ENCODE measurements around the gene COL13A1.

COL13A1 gene

DNA sequence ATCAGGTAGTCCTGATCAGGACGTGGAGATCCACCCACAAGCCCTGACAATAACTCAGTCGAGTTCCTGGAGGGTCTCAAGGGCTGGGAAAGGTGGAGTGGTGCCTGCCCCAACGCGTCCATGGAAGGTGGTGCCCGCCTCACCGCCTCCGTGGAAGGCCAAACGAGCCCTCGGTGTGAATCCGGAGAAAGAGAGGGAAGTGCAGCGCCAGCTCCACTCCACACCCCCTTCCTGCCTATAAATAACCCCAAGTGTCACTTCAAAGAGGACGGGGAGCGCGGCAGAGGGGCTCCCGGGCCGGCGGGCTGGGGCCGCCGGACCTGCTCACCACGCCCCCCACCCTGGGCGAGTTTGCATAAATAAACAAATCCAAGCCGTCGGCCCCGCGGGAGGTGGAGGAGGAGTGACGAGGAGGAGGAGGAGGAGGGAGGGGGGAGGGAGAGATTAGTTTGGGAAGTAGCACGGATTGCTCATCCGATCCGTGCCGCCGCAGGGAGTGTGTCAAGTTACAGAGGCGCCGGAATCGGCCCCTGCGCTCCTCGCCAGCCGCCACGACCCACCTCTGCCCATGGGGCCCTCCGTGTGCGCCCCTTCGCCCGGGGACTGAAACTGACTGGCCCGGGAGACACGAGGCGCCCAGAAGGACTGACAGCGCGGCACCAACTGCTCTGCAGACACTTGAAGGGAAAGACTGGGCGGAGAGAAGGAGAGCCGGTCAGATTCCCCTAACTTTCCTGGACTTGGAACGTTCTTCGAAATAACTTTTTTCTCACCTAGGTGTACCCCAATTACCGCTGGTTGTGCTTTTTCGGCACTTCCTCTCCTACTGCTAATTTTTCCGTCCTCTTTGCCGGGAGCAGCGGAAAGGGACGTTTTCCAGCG lies at the start of gene COL13A1:
Gene COL13A1 (plus strand): TSS at position 473 of the 882 bp plus-strand sequence. CDS start 518 bp downstream, outside the sequence.
- DNase-seq: no peak

DNA sequence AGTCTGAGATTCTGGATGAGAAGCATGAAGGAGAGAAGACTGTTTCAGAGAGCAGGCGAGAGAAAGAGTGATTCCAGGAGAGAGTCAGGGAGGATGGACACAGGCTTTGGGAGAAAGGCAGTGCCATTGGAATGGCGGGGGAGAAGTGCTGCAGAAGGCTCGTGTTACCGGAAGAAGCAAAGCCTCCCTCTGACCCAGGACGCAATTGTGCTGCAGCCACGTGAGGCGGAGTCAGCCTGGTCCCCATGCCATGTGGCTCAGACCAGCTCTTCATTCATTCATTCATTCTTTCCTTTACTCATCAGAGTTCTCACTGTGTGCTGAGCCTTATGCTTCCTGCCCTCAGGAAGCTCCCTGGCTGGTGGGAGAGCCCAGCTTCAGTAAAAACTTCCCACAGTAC lies 49.2 kb upstream of the COL13A1 start:
- DNase-seq: no peak

DNA sequence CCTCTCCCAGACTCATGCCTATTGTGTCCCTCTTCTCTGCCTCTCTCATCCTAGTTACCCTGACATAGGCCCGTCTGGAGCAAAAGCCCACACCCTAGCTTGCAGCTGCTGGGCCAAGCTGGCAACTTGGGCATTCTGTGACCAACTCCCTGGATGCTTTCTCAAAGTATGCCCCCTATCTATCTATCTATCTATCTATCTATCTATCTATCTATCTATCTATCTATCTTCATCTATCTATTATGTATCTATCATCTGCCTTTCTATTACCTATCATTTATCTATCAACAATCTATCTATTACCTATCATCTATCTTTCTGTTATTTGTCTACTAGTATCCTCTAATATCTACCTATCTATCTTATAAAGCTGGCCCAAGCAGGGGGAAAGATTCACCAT lies 45.4 kb upstream of the COL13A1 start:
- no peak for DNase-seq

DNA sequence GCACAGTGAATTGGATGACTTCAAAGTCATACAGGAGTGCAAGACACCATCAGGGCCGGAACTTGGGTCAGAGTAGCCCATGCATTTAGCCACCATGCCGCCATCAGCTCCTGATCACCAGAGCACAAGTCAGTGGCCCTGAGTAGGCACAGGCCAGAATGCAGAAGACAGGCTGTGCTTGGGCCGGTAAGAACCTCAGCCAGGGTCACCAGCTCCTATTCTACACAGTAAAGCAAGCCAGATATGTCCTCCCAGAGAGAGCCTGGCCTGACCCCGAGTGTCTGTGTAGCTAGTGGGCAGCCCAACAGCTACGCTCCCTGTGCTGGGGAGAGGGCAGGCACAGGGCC lies 44.5 kb upstream of the COL13A1 start:
- no peak for DNase-seq

DNA sequence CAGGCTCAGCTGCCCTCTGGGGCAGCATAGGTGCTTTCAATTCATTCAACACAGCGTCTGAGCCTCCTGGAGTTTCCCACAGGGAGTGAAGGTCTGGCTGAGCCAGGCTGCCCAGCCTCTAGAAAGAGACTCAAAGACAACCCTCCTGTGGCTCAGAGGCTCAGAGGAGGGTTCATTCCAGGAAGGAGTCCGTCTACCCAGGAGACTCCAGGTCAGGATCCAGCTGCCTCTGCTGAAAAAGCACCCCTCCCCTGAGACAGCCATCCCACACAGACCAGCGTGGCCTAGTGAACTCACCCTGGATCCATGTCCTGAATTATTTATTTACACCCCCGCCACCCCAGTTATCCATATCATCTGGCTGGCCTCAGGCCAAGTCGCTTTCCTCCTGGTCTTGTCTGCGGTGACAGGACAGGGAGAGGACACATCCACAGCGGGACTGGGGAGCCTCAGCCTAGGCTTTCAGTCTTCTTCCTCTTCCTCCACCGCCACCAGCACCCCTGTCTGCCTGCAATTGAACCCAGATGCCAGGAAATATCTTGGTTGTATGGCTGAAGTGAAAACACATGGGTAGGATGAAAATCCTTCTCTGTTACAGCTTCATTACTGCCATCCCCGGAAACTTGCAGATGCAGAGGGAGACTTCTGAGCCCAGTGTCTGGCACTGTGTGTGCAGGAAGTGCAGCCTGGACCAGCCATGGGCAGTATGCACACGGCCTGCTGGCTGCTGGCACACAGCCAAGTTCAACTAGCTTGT lies 44.0 kb upstream of the COL13A1 start:
- peak; percentile 47 for DNase-seq

DNA sequence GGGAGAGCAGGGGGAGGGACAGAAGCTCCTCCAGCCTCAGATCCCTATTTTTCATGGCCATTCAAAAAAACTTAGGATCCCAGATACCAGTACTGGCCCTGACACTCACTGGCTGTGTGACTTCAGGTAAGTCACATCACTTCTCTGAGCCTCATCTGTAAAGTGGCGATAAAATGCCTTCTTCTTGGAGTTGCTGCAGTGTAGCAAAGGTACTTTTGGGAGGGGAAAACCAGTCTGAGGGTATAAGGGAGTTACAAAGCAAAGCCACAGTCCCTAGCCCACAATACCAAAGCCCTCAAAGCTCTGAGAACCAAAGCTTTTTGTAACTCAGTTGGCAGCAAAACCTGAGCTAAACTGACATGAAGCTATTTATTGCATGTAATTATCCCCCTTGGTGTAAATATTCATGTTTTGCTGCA lies 43.4 kb upstream of the COL13A1 start:
- no peak for DNase-seq

DNA sequence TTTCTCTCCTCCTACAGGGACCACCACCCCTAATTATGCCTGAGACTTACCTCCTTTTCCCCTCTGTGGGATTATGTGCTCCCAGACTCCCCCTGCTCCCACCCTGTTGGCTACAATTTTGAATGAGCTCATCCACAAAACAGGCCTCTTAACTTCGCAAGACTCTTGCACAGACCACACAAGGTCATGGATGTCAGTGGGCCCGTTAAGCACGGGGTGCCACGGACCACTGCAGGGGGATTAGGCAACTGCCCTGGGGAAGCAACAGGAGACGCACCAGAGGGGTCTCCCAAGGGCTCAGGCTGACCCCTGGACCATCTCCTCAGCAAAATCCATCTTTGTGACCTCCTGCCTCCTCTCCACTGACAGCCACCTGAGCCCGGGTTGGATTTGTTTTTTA lies 42.1 kb upstream of the COL13A1 start:
- DNase-seq: no peak

DNA sequence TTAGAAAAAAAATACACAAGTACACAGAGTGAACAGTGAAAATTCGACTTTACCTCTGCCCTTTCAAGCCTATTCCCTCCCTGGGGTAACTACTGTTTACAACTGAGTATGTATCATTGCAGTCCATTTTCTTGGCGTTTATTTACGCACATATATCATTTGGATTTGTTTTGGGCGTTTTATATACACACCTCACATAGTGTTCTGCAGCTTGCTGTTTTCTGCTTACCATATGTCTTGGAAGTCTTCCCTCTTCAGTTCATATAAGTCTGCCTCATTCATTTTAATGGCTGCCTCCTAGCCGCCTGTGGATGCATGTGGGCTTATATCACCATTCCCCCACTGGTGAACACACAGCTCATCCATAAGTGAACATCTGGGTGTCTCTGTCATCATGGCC lies 41.6 kb upstream of the COL13A1 start:
- DNase-seq: no peak

DNA sequence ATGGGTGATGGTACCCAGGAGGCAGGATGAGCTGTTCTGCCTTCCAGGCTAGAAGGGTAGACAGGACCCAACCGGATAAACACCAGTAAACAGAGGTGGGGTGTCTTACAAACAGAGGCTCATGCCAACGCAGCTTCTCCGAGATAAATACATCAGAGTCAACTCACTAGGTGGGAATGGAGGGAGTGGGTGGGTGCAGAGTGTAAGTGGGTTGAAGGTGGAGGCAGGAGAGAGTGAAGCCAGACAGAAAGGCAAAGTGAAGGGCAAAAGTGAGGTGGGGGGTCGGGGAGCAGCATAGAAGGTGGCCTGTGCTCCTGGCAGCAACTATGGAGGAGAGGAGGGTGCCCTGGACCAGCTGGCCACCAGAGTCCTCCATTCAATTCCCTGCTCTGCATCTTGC lies 40.4 kb upstream of the COL13A1 start:
- no peak for DNase-seq

DNA sequence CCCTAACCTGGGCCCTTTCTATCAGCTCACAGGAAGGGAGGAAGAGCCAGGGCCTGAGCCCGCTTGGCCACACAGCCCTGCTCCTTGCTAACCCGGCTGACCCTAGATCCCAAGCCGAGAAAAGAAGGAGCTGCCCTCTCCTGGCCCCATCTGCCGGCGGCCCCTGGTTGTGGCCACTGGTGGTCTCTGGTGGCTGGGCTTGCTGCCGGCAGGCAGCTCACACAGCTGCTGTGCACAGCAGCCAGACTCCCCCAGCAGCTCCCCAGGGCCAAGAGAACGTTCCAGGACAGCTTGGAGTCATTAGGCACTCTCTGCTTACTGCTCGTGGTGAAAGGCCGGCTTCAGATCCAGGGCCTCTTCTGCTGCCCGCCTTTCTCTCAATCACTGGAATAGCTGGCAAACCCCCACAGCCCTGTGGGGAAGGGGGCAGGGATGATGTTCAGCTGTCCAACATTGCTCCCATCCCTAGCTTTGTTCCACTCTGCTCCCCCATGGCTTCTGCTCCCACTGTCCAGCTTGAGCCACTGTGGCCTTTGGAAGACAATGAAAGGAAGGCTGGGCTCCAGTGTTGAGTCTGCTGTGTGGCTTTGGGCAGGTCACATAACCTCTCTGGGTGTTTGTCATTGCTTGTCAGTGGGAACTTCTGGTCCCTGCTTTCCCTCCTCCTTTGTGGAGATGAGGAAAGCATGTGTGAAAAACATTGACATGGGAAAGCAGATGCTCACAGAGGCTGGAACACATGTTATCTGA lies 35.4 kb upstream of the COL13A1 start:
- DNase-seq: no peak

DNA sequence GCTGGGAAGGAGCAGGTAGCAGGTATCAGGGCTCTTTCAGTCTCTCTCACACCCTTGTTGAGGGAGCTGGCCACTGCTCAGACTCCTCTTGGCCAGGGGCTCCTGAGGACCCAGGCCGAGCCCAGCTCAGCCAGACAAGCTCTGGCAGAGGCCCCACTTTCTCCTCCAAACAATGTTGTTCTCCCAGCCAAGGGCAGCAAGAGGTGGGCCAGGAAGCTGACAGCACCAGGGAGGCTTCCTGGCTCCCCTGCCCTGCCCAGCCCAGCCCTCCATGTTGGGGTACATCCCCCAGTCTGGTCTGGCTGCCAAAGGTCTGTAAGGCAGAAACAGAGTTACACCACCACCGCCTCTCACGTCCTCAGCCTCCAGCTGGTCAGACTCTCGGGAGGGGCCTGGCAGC lies 33.9 kb upstream of the COL13A1 start:
- no peak for DNase-seq

DNA sequence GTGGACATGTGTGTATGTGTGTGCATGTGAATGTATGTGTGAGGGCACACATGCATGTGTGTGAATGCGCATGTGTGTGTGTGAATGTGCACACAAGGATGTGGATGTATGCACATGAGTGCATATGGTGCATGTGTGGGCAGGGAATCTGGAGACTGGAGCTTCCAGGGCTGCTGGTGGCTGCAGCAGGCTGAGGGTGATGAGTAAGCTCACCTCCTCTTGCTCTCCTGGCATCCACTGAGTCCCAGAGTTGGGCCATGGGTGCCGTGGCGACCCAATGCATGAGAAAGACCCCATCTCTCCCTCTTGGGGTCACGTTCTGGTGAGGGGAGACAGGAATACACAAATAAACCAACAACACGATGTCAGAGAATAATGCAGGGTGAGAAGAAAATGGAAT lies 33.3 kb upstream of the COL13A1 start:
- no peak for DNase-seq

DNA sequence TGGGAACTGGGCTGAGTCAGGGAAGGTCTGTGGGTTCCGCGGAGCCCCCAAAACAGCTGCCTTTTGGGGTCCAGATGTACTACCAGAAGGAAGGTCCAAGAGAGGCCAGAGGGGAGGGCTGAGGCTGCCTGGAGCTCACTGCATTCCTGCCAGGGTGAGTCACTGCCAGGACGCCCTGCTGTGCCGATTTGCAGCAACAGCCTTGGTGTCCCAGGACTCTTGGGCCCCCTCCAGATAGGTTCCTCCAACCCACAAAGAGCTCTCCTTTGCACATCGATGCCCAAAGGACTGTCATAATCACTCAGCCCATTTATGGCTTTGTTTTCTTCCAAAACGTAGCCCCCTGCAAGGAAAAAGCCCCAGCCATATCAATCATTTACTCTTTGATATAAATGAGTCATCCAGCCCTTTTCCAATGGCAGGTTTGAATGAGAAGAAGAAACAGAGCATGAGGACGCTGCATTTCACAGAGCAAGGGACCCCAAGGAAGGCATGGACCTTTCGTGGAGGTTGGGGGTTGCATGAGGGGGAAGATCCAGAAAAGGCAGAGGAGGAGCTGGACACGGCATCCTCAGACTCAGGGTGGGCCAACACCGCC lies 32.2 kb upstream of the COL13A1 start:
- no peak for DNase-seq

DNA sequence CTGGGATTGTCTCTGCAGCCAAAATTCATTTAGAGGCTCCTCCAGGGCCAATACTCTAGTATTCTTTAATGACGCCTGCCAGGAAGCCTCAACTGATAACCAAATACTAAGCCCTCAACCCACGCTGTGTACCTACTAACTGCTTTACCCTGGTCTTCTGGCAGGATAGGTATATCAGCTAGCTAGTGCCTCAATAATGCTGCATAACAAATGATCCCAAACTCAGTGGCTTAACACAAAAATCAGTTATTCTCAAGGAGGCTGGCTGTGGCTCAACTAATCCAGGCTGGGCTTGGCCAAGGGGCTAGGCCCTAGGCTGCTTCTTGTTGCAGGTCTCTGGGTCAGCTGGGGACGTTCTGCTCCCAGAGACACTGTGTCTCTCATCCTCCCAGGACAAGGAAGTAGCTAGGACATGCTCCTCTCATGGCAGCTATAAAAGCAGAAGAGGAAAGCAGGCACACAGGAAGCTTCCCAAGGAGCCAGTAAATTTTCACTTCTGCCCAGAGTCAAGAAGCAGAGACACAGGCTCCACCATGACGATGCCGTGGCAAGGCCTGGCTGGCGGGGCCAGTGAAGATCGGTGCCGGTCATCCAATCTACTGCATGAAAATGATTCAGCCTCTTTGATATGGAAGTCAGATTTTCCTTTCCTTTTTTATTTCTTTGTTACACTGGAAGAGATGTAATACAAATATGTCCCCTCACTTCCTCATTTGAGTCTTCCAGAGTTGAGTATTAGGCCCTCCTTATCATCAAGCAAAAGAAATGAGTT lies 28.6 kb upstream of the COL13A1 start:
- no peak for DNase-seq

DNA sequence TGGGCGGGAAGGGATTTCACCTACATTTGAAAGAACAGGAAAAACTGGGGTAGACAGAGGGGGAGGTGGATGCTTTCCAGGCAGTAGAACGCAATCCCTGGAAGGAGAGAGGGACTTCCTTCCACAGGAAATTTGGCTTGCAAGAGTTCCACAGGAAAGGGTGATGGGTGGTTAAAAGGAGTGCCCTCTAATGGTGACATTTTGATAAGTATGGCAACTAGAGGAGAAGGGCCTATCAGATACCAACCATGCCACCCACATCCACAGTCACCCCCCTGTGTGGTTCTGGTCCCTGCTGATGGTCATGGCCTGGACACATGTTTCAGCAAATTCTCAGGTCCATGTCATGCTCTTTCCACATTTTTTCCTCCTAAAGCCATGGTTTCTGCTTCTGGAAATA lies 27.1 kb upstream of the COL13A1 start:
- no peak for DNase-seq

DNA sequence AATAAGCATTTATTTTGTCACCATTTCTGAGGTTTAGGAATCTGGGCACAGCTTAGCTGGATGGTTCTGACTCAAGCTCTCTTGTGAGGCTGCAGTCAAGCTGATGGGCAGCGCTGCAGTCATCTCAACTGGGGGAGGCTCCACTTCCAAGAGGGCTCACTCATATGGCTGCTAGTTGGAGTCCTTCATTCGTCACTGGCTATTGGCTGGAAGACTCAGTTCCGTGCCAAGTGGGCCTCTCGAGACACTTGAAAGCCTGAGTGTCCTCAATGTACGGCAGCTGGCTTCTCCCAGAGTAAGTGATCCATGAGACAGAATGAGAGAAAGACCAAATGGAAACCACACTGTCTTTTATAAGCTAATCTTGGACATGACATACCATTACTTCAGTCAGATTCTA lies 21.6 kb upstream of the COL13A1 start:
- DNase-seq: no peak

DNA sequence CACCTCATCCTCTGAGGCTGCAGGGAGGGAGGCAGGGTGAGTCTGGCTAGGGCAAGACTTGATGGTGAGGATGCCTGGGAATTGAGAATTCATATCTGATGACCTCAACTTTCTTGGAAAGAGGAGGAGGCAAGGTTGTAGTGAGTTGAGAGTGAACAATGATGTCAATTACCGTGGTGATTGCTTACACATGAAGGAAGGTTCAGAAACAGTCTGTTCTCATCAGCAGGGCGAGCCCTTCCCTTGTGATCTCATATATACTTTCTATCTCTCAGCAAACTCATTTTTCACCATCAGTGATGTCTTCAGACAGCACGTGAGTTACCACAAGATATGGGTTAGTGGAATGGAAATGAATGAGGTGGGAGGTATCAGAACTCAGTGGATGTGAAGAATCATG lies 20.1 kb upstream of the COL13A1 start:
- DNase-seq: no peak

DNA sequence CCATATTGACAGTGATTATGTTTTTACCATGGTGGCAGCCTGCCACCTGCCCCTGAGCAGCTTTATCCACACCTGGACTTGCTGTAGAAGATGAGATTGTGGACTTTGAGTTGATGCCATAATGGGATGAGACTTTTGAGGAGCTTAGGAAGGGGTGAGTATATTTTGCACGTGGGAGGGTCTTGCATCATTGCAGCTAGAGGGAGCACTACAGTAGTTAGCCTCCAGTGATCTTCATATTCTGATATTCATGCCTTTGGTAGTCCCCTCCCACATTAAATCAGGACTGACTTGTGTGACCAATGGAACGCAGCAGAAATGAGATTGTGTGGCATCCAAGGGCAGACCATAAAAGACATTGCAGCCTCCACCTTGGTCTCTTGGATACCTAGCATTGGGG lies 18.2 kb upstream of the COL13A1 start:
- DNase-seq: no peak

DNA sequence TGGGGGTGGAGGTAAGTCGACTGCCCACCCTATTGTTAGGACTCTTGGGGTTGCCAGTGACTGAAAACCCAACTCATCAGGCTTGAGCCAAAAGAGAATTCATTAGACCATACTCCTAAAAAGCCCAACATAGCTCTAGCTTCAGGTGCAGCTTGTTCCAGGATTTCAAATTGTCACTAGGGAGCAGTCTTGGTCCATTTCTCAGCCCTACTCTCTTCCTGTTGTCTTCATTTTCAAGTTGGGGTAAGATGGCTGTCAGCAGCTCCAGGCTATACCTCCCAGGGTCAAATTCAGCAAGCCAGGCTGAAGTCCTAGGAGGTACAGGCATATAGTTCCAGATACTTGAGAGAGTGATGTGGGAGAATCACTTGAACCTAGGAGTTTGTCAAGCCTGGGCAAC lies 14.9 kb upstream of the COL13A1 start:
- DNase-seq: no peak

DNA sequence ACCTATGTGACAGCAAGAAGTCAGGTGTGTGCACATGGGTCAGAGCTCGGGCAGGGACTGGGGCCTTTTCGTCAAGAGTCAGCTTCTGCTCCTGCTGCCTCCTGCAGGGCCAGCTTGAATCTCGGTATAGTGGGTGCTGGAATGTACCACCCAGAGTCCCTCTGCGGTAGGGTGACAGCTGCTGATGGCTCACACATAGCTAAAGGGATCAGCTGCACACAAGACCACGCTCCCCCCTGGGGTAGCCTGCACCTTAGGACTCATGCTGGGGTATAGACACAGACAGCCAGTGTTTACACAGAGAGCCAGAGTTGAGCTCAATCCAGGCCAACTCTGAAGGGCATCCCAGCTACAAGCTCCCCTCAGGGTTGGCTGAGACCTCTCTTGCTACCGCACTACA lies 14.0 kb upstream of the COL13A1 start:
- no peak for DNase-seq

DNA sequence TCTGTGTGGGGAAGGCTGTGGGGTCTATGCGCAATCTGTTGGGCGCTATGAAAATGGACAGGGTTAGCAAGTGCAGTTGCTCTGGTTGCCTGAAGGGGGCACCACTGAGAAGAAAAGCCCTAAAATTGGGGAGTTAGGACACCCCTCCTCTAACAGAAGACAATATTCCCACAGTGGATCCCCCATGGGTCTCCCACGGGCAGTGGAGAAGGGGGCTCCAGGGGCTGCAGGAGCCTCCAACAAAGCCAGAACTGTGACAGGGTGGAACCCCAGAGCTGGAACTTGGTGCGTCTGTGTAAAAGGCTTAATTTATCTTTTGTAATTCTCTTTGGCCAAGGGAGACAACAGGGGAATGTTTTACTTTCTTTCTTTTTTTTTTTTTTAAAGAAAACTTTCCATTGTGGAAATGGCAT lies 12.5 kb upstream of the COL13A1 start:
- DNase-seq: no peak

DNA sequence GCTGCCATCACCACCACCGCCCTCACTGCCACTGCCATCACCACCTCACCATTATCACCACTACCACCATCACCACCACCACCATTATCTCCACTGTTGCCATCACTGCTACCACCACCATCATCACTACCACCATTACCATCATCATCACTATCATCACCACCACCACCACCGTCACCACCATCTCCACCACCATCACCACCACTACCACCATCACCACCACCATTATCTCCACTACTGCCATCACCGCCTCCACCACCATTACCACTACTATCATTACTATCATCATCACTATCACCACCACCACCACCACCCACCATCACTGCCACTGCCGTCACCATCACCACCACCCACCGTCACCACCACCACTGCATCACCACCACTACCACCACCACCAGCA lies 9.9 kb upstream of the COL13A1 start:
- no peak for DNase-seq

DNA sequence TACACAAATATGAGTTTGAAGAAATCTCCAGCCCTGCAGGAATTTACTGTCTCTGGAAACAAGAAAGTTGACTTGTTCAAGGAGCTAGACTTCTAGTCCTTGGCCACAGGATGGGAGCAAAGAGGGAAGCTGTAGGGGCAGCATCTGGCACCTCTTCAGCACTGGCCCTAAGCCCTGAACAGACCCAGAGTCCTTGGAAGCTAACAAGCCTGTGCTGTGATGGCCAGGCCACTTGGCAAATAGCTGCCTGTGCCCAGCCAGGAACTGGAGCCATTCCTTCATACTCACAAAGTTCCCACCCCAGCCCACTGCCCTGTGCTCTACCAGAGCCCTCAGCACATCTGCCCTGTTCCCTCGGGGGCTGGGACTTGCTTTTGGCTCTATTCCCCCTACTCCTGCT lies 9.4 kb upstream of the COL13A1 start:
- DNase-seq: no peak

All from NCI-H774 (cell line).